Epithelial cell of alveolus of lung (primary cell): ENCODE data around the gene DEPDC1. TPM values are rescaled to one million over a fixed set of nuclear protein-coding genes. Genes with fewer than 3 reads are reported as not detected.

Experiments
- total RNA-seq: library from RNA; depleted of rRNA; stranded (reverse); fragments of >200 nt; gene quantifications from 2 replicates; pipeline ENCODE4 v1.2.1, GENCODE V29; 2015

The DEPDC1 gene
- total RNA-seq = 26.9 and 36.0 TPM in 2 replicates

DNA sequence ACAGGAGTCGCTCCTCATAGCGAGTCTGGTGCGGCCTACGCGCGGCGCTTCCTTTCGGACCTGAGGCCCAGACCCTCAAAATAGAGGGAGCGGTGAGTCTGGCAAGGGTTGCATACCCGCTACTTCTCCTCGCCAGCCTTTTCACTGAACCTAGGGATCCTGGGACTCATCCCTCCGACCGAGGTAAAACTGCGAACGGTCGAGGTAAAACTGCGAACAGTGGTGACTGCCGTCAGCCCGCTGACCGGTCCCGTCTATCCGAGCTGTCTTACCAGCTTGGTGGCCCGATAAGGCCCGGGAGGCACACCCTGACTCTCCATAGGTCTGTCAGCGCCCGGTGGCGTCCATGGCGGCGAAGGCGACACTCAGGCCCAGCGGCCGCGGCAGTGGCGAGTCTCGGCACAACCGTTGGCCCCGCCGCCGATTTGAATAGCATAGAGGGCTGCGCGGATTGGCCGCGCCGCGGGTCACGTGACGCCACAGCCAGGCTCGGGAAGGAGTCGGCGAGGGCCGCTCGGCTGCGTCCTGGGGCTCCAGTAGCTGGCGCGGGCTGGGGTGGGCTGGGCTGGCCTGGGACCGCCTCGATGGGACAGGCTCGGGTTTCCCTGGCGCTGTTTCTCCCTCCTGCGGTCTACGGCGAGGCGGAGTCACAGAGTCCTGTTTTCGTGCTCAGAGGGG is at the start of gene DEPDC1:
Gene DEPDC1, minus strand, starts transcription at position 403 of the 678 bp plus-strand sequence. Its CDS starts 83 bp downstream, at position 320.

GRCh38 chr1:68449901-68450300 is 47.0 kb downstream of the DEPDC1 start, which contains the start of gene RPE65:
RPE65 (minus strand) TSS chr1:68449954; CDS start chr1:68449905, 49 bp downstream.

Other genes starting within 250 kb of the DEPDC1 start
- gene RPE65, start 47.1 kb downstream of the DEPDC1 start, total RNA-seq = 0.32 TPM in 1 of 2 replicates, not detected in the other